ENCODE results near the gene FLNB.

DNA sequence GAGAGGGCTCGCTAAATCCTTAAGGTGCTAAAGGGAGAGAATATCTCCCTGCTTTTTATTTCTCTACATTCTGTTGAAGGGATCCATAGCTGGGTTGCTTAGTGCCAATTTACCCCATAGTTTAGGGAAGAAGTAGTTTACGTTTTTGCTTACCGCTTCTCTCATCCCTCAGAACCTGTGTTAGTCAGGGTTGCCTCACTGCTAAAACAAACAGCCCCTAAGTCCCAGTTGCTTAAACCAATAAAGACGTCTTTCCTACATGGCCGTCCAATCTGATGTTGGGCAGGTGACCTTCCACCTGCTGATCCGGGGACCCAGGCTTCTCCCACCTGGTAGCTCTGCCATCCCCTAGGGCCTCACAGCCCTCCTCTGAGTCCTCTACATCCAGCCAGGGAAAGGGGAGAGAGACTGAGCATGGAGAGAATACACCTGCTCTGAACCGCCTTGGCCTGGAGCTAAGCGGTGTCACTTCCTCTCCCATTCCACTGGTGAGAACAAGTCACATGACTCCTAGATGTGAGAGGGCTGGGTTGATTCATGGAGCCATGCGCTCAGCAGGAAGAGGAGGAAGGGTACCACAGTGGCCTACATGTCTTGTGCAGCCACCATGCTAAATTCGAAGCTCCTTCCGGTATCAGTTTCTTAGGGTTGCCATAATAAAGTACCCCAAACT is 176.2 kb downstream of the FLNB start:
- no peak for TF ChIP-seq POLR2AphosphoS5 (IDR thresholded peaks at IDR 0.05)
- TF ChIP-seq, protein P1, sequence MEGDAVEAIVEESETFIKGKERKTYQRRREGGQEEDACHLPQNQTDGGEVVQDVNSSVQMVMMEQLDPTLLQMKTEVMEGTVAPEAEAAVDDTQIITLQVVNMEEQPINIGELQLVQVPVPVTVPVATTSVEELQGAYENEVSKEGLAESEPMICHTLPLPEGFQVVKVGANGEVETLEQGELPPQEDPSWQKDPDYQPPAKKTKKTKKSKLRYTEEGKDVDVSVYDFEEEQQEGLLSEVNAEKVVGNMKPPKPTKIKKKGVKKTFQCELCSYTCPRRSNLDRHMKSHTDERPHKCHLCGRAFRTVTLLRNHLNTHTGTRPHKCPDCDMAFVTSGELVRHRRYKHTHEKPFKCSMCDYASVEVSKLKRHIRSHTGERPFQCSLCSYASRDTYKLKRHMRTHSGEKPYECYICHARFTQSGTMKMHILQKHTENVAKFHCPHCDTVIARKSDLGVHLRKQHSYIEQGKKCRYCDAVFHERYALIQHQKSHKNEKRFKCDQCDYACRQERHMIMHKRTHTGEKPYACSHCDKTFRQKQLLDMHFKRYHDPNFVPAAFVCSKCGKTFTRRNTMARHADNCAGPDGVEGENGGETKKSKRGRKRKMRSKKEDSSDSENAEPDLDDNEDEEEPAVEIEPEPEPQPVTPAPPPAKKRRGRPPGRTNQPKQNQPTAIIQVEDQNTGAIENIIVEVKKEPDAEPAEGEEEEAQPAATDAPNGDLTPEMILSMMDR (IDR thresholded peaks at IDR 0.05) = no peak

Data from prostate gland (tissue), 2 donors.